Stimulated activated naive CD4-positive, alpha-beta T cell treated with Interleukin-2 at 50 U/mL for 16 hours (primary cell): Measurements from ENCODE around the gene MTA2.
A peak's percentile ranks its signal among the peaks of the same experiment; 100 is the strongest.
"Not testable (repeated sequence)": the region's sequence is repeated elsewhere in the genome, so short reads cannot be mapped to it uniquely, and the experiment has no call there.

ENCODE experiments used
- DNase-seq: peaks from one replicate; lab custom pipeline; 2025; lab: John Stamatoyannopoulos, UW

MTA2 gene

GRCh38 chr11:62601372-62602140 is at the start of gene MTA2:
TSS of gene MTA2 (minus strand) at chr11:62601865. CDS start at chr11:62601450, 415 bp downstream.
- DNase-seq = peak; percentile 99

DNA sequence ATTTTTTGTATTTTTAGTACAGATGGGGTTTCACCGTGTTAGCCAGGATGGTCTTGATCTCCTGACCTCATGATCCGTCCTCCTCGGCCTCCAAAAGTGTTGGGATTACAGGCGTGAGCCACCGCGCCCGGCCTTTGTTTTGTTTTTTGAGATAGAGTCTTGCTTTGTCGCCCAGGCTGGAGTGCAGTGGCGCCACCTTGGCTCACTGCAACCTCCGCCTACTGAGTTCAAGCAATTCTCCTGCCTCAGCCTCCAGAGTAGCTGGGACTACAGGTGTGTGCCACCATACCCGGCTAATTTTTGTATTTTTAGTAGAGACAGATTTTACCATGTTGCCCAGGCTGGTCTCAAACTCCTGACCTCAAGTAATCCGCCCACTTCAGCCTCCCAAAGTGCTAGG is 48.6 kb upstream of the MTA2 start:
- DNase-seq = not testable (repeated sequence)

GRCh38 chr11:62649486-62649885 is 47.8 kb upstream of the MTA2 start:
- DNase-seq = no peak

DNA sequence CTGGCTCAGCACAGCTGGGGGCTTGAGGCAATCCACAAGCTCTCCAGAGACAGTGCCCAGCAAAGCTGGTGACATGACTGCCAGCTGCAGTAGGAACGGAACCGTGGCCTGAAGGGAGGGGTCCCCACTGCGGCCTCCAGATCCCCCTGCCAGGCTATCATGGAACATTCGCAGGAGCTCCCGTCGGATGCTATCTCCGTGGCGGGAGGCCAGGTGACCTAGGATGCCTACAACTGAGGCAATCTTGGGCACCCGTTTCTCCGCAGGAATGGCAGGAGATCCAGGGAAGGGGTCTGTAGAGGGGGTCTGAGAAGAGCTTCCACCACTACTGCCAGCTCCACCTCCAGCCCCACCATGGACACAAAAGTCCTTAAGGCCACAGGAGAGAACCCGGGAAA is 47.3 kb upstream of the MTA2 start:
- DNase-seq = no peak

GRCh38 chr11:62648185-62648966 is 46.7 kb upstream of the MTA2 start:
- DNase-seq = no peak

DNA sequence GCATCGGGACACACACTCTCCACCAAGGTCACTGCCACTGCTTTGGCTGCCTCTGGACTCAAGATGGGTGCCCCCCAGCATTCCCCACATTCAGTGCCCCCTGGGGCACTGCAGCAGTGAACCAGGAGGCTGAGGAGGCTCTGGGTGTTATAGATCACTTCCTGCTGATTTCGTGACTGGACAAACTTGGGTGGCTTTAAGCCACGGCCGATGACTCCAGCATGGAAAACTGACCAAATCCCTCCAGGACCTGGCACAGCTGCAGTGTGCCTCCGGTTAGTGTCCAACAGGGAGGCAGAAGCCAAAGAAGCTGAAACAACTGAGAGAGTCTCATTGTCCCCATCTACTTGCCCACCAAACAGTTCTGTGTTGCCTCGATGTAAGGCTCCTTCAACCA is 45.9 kb upstream of the MTA2 start:
- DNase-seq = no peak

DNA sequence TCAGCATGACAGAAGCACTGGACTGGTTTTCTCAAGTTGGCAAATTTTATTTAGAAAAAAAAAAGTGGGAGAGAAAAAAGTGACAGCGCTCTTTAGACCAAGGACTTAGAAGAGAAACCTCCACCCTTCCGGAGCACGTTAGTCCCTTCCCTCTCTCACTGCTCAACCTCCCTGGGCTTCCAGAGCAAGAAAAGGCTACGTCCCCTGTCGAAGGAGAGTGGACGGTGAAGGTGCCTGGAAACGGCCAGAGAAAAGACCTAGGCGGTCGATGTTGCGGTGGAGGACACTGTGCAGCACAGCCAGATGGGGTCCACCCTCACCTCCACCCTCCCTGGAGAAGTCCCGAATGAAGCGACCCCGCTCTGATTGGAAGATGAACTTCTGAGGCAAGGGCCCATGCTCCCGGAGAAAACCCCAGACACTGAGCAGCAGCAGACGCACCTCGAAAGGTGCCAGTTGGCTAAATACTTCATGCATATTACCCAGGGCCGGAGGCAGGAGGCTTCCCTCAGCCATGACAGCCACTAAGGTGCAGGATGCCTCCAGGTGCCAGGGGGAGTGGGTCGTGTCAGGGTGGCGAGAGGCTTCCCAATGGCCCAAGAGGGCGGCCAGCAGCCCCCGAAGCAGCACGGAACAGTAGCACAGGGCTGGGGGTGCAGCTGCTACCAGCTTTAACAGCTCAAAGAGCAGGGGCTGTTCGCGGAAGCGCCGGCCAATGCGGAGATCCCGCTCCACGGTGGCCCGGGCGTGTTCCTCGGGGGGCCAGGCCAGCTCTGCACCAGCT is 45.4 kb upstream of the MTA2 start:
- DNase-seq = no peak

- peak; percentile 100 for DNase-seq
These were observed 44.5 kb upstream of the MTA2 start, which contains the start of gene GANAB for GRCh38 chr11:62645946-62646824. TSS of gene GANAB (minus strand) at chr11:62646613. CDS start at chr11:62646599, 14 bp downstream.

DNA sequence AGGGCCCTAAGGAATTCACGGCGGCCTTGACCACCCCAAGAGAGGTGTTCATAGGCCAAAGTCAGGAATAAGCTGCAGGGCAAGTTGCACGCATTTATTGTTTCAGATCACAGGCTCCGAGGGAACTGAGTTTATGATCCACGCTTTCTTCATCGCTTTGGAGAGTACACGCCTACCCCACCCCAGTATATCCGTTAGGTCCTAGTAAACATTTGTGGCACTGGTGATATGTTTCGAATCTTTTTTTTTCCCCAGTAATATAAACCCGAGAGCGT is 43.9 kb upstream of the MTA2 start:
- no peak for DNase-seq

GRCh38 chr11:62644220-62644619 is 42.6 kb upstream of the MTA2 start:
- no peak for DNase-seq

GRCh38 chr11:62632492-62632891 is 30.8 kb upstream of the MTA2 start:
- DNase-seq = no peak

- no peak for DNase-seq
These were observed 26.0 kb upstream of the MTA2 start for GRCh38 chr11:62627713-62628112.

DNA sequence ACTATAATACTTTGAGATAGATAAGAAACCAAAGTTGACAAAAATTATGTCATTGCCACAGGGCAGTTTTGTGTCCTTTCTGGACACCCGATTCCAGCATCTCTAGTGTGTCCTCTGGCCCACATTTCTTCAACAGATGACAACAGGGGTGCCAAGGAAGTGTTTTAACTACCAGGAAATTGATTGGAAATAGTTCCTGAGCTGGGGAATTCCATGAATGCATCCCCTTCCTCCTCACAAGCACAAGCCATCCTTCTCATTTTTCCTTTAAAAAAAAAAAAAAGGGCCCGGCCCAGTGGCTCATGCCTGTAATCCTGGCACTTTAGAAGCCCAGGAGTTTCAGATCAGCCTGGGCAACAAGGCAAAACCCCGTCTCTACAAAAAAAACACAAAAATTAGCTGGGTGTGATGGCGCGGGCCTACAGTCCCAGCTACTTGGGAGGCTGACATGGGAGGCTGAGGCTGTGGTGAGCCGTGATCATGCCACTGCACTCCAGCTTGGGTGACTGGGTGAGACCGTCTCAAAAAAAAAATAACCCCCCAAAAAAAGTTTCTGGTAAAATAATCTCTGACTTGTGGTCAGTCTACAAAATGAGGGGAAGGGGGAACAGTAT is 20.9 kb upstream of the MTA2 start:
- DNase-seq = no peak

GRCh38 chr11:62621567-62622470 is 20.2 kb upstream of the MTA2 start, which contains the start of gene B3GAT3:
TSS of gene B3GAT3 (minus strand) at chr11:62621986. CDS start at chr11:62621947, 39 bp downstream.
- peak; percentile 94 for DNase-seq

GRCh38 chr11:62621027-62621566 is 19.4 kb upstream of the MTA2 start:
- DNase-seq = no peak

GRCh38 chr11:62616957-62617356 is 15.3 kb upstream of the MTA2 start:
- not testable (repeated sequence) for DNase-seq

DNA sequence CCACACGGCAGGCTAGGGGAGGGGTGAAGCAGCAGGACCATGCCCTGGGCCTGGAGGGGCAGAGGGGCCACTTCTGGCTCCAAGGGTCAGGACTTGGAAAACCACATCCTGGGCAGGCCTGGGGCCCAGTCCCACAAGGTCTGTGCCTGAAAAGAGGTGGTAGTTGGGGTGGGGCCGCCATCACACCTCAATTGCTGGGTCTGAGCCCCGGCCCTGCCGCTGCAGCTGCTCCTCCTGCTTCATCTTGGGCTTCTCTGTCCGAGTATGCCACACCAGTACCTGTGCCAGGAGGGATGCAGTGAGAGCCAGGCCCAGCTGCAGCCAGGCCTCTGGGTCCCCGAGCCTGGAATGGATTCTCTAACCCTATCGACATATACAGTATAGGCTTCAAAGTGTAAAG is 13.9 kb upstream of the MTA2 start:
- no peak for DNase-seq

DNA sequence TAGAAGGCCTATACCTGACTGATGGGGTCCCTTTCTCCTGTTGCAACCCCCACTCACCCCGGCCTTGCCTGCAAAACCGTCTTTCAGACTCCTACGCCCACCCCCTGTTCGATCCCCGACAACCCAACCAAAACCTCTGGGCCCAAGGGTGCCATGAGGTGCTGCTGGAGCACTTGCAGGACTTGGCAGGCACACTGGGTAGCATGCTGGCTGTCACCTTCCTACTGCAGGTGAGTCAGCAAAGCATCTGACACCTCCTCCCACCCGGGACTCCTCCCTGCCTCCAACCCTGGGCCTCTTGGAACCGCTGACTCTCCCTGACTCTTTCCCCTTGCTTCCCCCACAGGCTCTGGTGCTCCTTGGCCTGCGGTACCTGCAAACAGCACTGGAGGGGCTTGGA is 12.6 kb upstream of the MTA2 start:
- peak; percentile 45 for DNase-seq

DNA sequence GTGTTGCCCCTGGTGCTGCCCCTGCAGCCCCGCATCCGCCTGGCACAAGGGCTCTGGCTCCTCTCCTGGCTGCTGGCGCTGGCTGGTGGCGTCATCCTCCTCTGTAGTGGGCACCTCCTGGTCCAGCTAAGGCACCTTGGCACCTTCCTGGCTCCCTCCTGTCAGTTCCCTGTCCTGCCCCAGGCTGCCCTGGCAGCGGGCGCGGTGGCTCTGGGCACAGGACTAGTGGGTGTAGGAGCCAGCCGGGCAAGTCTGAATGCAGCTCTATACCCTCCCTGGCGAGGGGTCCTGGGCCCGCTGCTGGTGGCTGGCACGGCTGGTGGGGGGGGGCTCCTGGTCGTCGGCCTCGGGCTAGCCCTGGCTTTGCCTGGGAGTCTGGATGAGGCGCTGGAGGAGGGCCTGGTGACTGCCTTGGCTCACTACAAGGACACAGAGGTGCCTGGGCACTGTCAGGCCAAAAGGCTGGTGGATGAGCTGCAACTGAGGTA is 11.7 kb upstream of the MTA2 start:
- no peak for DNase-seq
